Muscle layer of colon (tissue), 2 donors: ENCODE results near the gene PDGFB.

Source experiments
- H3K27ac ChIP-seq: one replicate; pipeline ENCODE4 v1.7.0; 2013; ENCODE audit warnings: low read depth, mild to moderate bottlenecking, low read length, moderate library complexity
- H3K27me3 ChIP-seq, 2 donors: one replicate each; pipeline ENCODE4 v1.7.0; 2013; ENCODE audit warnings: low read length in 2 of 2, mild to moderate bottlenecking in 2 of 2; ENCODE audit not compliant: insufficient read depth in 2 of 2, control insufficient read depth in 1 of 2
- H3K36me3 ChIP-seq: one replicate; pipeline ENCODE4 v1.7.0; 2013; ENCODE audit warnings: mild to moderate bottlenecking, low read length; ENCODE audit not compliant: insufficient read depth
- H3K4me1 ChIP-seq: one replicate; pipeline ENCODE4 v1.7.0; 2013; ENCODE audit warnings: mild to moderate bottlenecking, low read length; ENCODE audit not compliant: insufficient read depth
- H3K4me3 ChIP-seq, 2 donors: one replicate each; pipeline ENCODE4 v1.7.0; 2013; ENCODE audit warnings: low read length in 2 of 2, low read depth in 1 of 2, mild to moderate bottlenecking in 1 of 2, moderate library complexity in 1 of 2
- H3K9ac ChIP-seq: one replicate; pipeline ENCODE4 v1.7.0; 2013; ENCODE audit warnings: low read length
- H3K9me3 ChIP-seq: one replicate; pipeline ENCODE4 v1.7.0; 2013; ENCODE audit warnings: mild to moderate bottlenecking, low read length
- donor health status: abdominal sarcoma.
- donor health status: Adenocarcinoma of cecum.

PDGFB gene

GRCh38 chr22:39275814-39276439, 31.1 kb upstream of the PDGFB start:
- Histone ChIP-seq H3K36me3 (no peaks in the 10 kb centered on the region), H3K27ac (no peak overlapping the region), H3K4me3 (no peak overlapping the region), H3K9ac (no peak overlapping the region), H3K9me3 (no peaks in the 10 kb centered on the region), H3K27me3 (no peaks in the 10 kb centered on the region), H3K4me1 (no peaks in the 10 kb centered on the region)

GRCh38 chr22:39273950-39274887, 29.4 kb upstream of the PDGFB start:
- Histone ChIP-seq H3K9ac (no peak overlapping the region), H3K27me3 (no peaks in the 10 kb centered on the region), H3K36me3 (no peaks in the 10 kb centered on the region), H3K4me3 (no peak overlapping the region), H3K4me1 (no peaks in the 10 kb centered on the region), H3K27ac (no peak overlapping the region), H3K9me3 (no peaks in the 10 kb centered on the region)

- Histone ChIP-seq H3K36me3 (no peaks in the 10 kb centered on the region), H3K4me3 (no peak overlapping the region), H3K27me3 (no peaks in the 10 kb centered on the region), H3K9ac (no peak overlapping the region), H3K9me3 (no peaks in the 10 kb centered on the region), H3K4me1 (no peaks in the 10 kb centered on the region), H3K27ac (no peak overlapping the region)
Observed at GRCh38 chr22:39270792-39271191, 26.0 kb upstream of the PDGFB start.

- Histone ChIP-seq H3K9ac (no peak overlapping the region), H3K36me3 (no peaks in the 10 kb centered on the region), H3K9me3 (no peaks in the 10 kb centered on the region), H3K27me3 (no peaks in the 10 kb centered on the region), H3K4me1 (no peaks in the 10 kb centered on the region), H3K4me3 (no peak overlapping the region), H3K27ac (no peak overlapping the region)
Observed at GRCh38 chr22:39270280-39270679, 25.5 kb upstream of the PDGFB start.

GRCh38 chr22:39269095-39269790, 24.5 kb upstream of the PDGFB start:
- no peaks in the 10 kb centered on the region for H3K36me3 ChIP-seq
- no peak overlapping the region for H3K9ac ChIP-seq
- no peaks in the 10 kb centered on the region for H3K4me1 ChIP-seq
- H3K9me3 ChIP-seq, result no peaks in the 10 kb centered on the region
- no peak overlapping the region for H3K27ac ChIP-seq
- H3K4me3 ChIP-seq, result no peak overlapping the region
- H3K27me3 ChIP-seq, result no peaks in the 10 kb centered on the region

- Histone ChIP-seq H3K27me3 (no peaks in the 10 kb centered on the region), H3K9ac (no peak overlapping the region), H3K4me1 (no peaks in the 10 kb centered on the region), H3K36me3 (no peaks in the 10 kb centered on the region), H3K9me3 (no peaks in the 10 kb centered on the region), H3K27ac (no peak overlapping the region), H3K4me3 (no peak overlapping the region)
Observed at GRCh38 chr22:39268645-39269044, 23.9 kb upstream of the PDGFB start.

GRCh38 chr22:39267974-39268373, 23.2 kb upstream of the PDGFB start:
- H3K27ac ChIP-seq, result no peak overlapping the region
- no peaks in the 10 kb centered on the region for H3K9me3 ChIP-seq
- no peak overlapping the region for H3K9ac ChIP-seq
- H3K4me1 ChIP-seq, result no peaks in the 10 kb centered on the region
- no peaks in the 10 kb centered on the region for H3K27me3 ChIP-seq
- no peaks in the 10 kb centered on the region for H3K36me3 ChIP-seq
- H3K4me3 ChIP-seq, result no peak overlapping the region

- Histone ChIP-seq H3K27ac (no peak overlapping the region), H3K36me3 (no peaks in the 10 kb centered on the region)
Observed at GRCh38 chr22:39266398-39267030, 21.7 kb upstream of the PDGFB start.

GRCh38 chr22:39265143-39265886, 20.5 kb upstream of the PDGFB start:
- Histone ChIP-seq H3K9ac (no peak overlapping the region), H3K27me3 (no peaks in the 10 kb centered on the region), H3K9me3 (no peaks in the 10 kb centered on the region), H3K27ac (no peak overlapping the region), H3K36me3 (no peaks in the 10 kb centered on the region), H3K4me3 (no peak overlapping the region), H3K4me1 (no peaks in the 10 kb centered on the region)

More at GRCh38 chr22:39266398-39267030, 21.7 kb upstream of the PDGFB start:
- Histone ChIP-seq H3K4me1 (no peaks in the 10 kb centered on the region), H3K4me3 (no peak overlapping the region), H3K9ac (no peak overlapping the region), H3K9me3 (no peaks in the 10 kb centered on the region), H3K27me3 (no peaks in the 10 kb centered on the region)

- H3K4me3 ChIP-seq, result no peak overlapping the region
- H3K4me1 ChIP-seq, result no peaks in the 10 kb centered on the region
- no peak overlapping the region for H3K9ac ChIP-seq
- H3K27me3 ChIP-seq, result no peaks in the 10 kb centered on the region
- no peaks in the 10 kb centered on the region for H3K36me3 ChIP-seq
- no peak overlapping the region for H3K27ac ChIP-seq
- no peaks in the 10 kb centered on the region for H3K9me3 ChIP-seq
Observed at GRCh38 chr22:39264349-39265038, 19.7 kb upstream of the PDGFB start.
